HUDEP-2 (cell line): ENCODE results near the gene FAM181A.

Experiments used
- DNase-seq, 76 experiments: peaks; one replicate each; lab custom pipeline; 2025; ENCODE audit not compliant: unreplicated experiment in 76 of 76; lab: John Stamatoyannopoulos, UW

Gene FAM181A

GRCh38 chr14:93976477-93977057, 49.4 kb downstream of the FAM181A start, which contains the start of gene ASB2:
Gene ASB2 (minus strand): TSS chr14:93976570. CDS start chr14:93964539, 12,031 bp downstream.
- DNase-seq: no peak

- no peak for DNase-seq
Observed at GRCh38 chr14:93977171-93977570, 50.0 kb downstream of the FAM181A start.

GRCh38 chr14:93977790-93978581, 50.8 kb downstream of the FAM181A start:
- no peak for DNase-seq

- no peak for DNase-seq
Observed at GRCh38 chr14:93978735-93979134, 51.6 kb downstream of the FAM181A start.
